GM23338 (cell line): ENCODE data around the gene BATF2. TPM values are rescaled to one million over a fixed set of nuclear protein-coding genes. Genes with fewer than 3 reads are reported as not detected.
A peak's percentile ranks its signal among the peaks of the same experiment; 100 is the strongest.

ENCODE experiments used
- ATAC-seq: fragments of 200-7000 bp; cut with Tn5 transposase; 3 replicates; pipeline ENCODE4 v1.9.1; 2020
- DNase-seq: peaks from one replicate; pipeline ENCODE4 v3.0.0-alpha.2; 2015; ENCODE audit warnings: low spot score
- H2AFZ ChIP-seq: fragments of 200-600 bp; sonication (generic); 2 replicates; pipeline ENCODE4 v1.8.0; 2016; ENCODE audit warnings: antibody characterized with exemption, mild to moderate bottlenecking, moderate library complexity
- H3F3A ChIP-seq: fragments of 200-600 bp; sonication (generic); replicated peaks from 2 replicates; pipeline ENCODE4 v1.8.0; 2017; ENCODE audit warnings: antibody characterized with exemption, mixed run types, low read depth
- H3K27ac ChIP-seq: fragments of 200-600 bp; sonication (generic); 2 replicates; pipeline ENCODE4 v1.6.1; 2016; ENCODE audit warnings: low read depth
- H3K27me3 ChIP-seq: fragments of 200-600 bp; sonication (generic); 2 replicates; pipeline ENCODE4 v1.8.0; 2016; ENCODE audit warnings: mild to moderate bottlenecking, mixed run types, moderate library complexity; ENCODE audit not compliant: insufficient read depth
- H3K36me3 ChIP-seq: fragments of 200-600 bp; sonication (generic); 2 replicates; pipeline ENCODE4 v1.8.0; 2016; ENCODE audit warnings: mild to moderate bottlenecking; ENCODE audit not compliant: insufficient read depth
- H3K4me1 ChIP-seq: fragments of 200-600 bp; sonication (generic); 2 replicates; pipeline ENCODE4 v1.8.0; 2016; ENCODE audit warnings: mild to moderate bottlenecking, moderate library complexity; ENCODE audit not compliant: insufficient read depth
- H3K4me2 ChIP-seq: fragments of 200-600 bp; sonication (generic); 2 replicates; pipeline ENCODE4 v1.7.1; 2017; ENCODE audit warnings: mixed run types
- H3K4me3 ChIP-seq: fragments of 200-600 bp; sonication (generic); 2 replicates; pipeline ENCODE4 v1.6.1; 2016; ENCODE audit warnings: mixed run types
- H3K79me2 ChIP-seq: fragments of 200-600 bp; sonication (generic); replicated peaks from 2 replicates; pipeline ENCODE4 v1.8.0; 2017; ENCODE audit warnings: mild to moderate bottlenecking; ENCODE audit not compliant: insufficient read depth
- H3K9me2 ChIP-seq: fragments of 200-600 bp; sonication (generic); 2 replicates; pipeline ENCODE4 v1.8.0; 2017; ENCODE audit not compliant: insufficient read depth
- H4K20me1 ChIP-seq: fragments of 200-600 bp; sonication (generic); replicated peaks from 2 replicates; pipeline ENCODE4 v1.8.0; 2017; ENCODE audit warnings: mild to moderate bottlenecking; ENCODE audit not compliant: insufficient read depth
- H3K27ac Mint-ChIP-seq: 2 replicates; pipeline ENCODE4 v1.8.0; 2020; ENCODE audit warnings: inconsistent platforms, mild to moderate bottlenecking, moderate library complexity, mixed read lengths
- H3K27me3 Mint-ChIP-seq: 3 replicates; pipeline ENCODE4 v1.8.0; 2022; ENCODE audit warnings: low read depth, mild to moderate bottlenecking, moderate library complexity, mixed read lengths, inconsistent platforms; ENCODE audit not compliant: insufficient read depth, poor library complexity
- H3K36me3 Mint-ChIP-seq: 3 replicates; pipeline ENCODE4 v1.8.0; 2021; ENCODE audit warnings: low read depth, mild to moderate bottlenecking, inconsistent platforms, moderate library complexity, mixed read lengths
- H3K4me1 Mint-ChIP-seq: 3 replicates; pipeline ENCODE4 v1.8.0; 2020; ENCODE audit warnings: mild to moderate bottlenecking, inconsistent platforms, mixed read lengths
- H3K4me3 Mint-ChIP-seq: 3 replicates; pipeline ENCODE4 v1.8.0; 2021; ENCODE audit warnings: moderate library complexity, mild to moderate bottlenecking, inconsistent platforms, mixed read lengths
- H3K9me3 Mint-ChIP-seq: 3 replicates; pipeline ENCODE4 v1.8.0; 2020; ENCODE audit warnings: moderate library complexity, mild to moderate bottlenecking, inconsistent platforms, mixed read lengths
- CREB1 ChIP-seq: fragments of 250-450 bp; sonication (Bioruptor Pico); IDR thresholded peaks from 2 replicates; pipeline ENCODE4 v1.5.0; 2020; ENCODE audit warnings: low read depth, mild to moderate bottlenecking, moderate library complexity
- EZH2 ChIP-seq: fragments of 200-600 bp; sonication (generic); IDR thresholded peaks from one replicate; pipeline ENCODE4 v1.8.0; 2017; ENCODE audit warnings: antibody characterized with exemption, mild to moderate bottlenecking, low read depth; ENCODE audit not compliant: unreplicated experiment
- JUNB ChIP-seq: IDR thresholded peaks from one replicate; pipeline ENCODE4 v1.6.1; 2016; ENCODE audit warnings: antibody characterized with exemption; ENCODE audit not compliant: unreplicated experiment
- POLR2AphosphoS5 ChIP-seq: IDR thresholded peaks from 2 replicates; pipeline ENCODE4 v1.6.1; 2016; ENCODE audit warnings: antibody characterized with exemption, low read depth
- ZNF114 ChIP-seq: fragments of 250-450 bp; sonication (Bioruptor Pico); IDR thresholded peaks from 2 replicates; pipeline ENCODE4 v1.5.0; 2020; ENCODE audit warnings: mild to moderate bottlenecking, moderate library complexity
- ZNF331 ChIP-seq: fragments of 250-450 bp; sonication (Bioruptor Pico); IDR thresholded peaks from 2 replicates; pipeline ENCODE4 v1.5.0; 2020; ENCODE audit warnings: low read depth, mild to moderate bottlenecking, moderate library complexity
- polyA plus RNA-seq: library from polyadenylated mRNA; unstranded; fragments of >200 nt; fragmentation: Nextera tagmentation; extraction: Ambion mirVana; gene quantifications from 2 replicates; pipeline ENCODE4 v1.2.1, GENCODE V29; 2016
- total RNA-seq: library from RNA; depleted of rRNA; stranded (reverse); fragments of >200 nt; shearing (Covaris generic); gene quantifications from 2 replicates; pipeline ENCODE4 v1.2.3, GENCODE V29; 2014
- TF ChIP-seq, protein P1 (sequence below), 2 experiments: fragments of 200-600 bp in 1 of 2; sonication (generic) in 1 of 2; conservative IDR thresholded peaks; 2 replicates each; pipeline versions ENCODE4 v1.5.1 to v1.6.1; 2016 to 2017; ENCODE audit warnings: antibody characterized with exemption in 2 of 2, low read depth in 2 of 2, mild to moderate bottlenecking in 2 of 2, moderate library complexity in 1 of 2
- TF ChIP-seq, protein P2 (sequence below): fragments of 250-450 bp; sonication (Bioruptor Pico); IDR thresholded peaks from 2 replicates; pipeline ENCODE4 v1.5.0; 2020; ENCODE audit warnings: mild to moderate bottlenecking, moderate library complexity

Gene BATF2
- total and polyA plus RNA-seq, 2 experiments from 2014 or later, result 0.53 to 1.6 TPM

DNA sequence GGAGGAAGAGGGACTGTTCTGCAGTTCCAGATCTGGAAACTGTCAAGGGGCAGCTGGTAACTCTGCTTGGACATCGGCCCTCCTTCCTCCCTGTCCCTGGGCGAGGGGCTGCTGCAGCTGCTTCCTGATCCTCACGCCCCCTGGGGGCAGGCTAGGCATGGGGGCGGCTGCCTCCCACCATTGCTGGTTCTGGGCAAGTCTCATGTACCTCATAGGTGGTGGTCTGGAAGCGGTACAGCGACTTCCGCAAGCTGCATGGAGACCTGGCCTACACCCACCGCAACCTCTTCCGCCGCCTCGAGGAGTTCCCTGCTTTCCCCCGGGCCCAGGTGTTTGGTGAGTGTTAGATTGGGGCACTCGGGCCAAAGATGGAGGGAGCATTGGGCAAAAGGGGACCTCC lies 35.4 kb upstream of the BATF2 start:
- no peaks in the 10 kb centered on the region for H3K36me3 Mint-ChIP-seq
- no peak overlapping the region for H3K27ac Mint-ChIP-seq
- Histone ChIP-seq H3K4me3 (no peak overlapping the region), H4K20me1 (no peaks in the 10 kb centered on the region), H3K9me2 (no peaks in the 10 kb centered on the region), H3K36me3 (no peaks in the 10 kb centered on the region), H3F3A (no peaks in the 10 kb centered on the region), H3K4me1 (no peaks in the 10 kb centered on the region; the same call in 1 of the 2 replicates), H3K27me3 (no peaks in the 10 kb centered on the region), H3K4me2 (no peak overlapping the region), H2AFZ (no peak overlapping the region), H3K79me2 (no peaks in the 10 kb centered on the region), H3K27ac (no peak overlapping the region)
- DNase-seq (peak; percentile 46), ATAC-seq (0 out of 3 replicates have a peak, but pooled peaks have one; percentile 8)
- H3K4me3 Mint-ChIP-seq, result no peak overlapping the region
- TF ChIP-seq, protein P1, sequence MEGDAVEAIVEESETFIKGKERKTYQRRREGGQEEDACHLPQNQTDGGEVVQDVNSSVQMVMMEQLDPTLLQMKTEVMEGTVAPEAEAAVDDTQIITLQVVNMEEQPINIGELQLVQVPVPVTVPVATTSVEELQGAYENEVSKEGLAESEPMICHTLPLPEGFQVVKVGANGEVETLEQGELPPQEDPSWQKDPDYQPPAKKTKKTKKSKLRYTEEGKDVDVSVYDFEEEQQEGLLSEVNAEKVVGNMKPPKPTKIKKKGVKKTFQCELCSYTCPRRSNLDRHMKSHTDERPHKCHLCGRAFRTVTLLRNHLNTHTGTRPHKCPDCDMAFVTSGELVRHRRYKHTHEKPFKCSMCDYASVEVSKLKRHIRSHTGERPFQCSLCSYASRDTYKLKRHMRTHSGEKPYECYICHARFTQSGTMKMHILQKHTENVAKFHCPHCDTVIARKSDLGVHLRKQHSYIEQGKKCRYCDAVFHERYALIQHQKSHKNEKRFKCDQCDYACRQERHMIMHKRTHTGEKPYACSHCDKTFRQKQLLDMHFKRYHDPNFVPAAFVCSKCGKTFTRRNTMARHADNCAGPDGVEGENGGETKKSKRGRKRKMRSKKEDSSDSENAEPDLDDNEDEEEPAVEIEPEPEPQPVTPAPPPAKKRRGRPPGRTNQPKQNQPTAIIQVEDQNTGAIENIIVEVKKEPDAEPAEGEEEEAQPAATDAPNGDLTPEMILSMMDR (conservative IDR thresholded peaks at IDR 0.05; ENCODE audit: low read depth in 2 of 2), result peak in 1 of 2 experiments; percentile 50; a peak in 2 of 4 replicates
- no peak for TF ChIP-seq POLR2AphosphoS5
- peaks cover under 1% of the 10 kb centered on the region for H3K27me3 Mint-ChIP-seq
- peaks cover 4% of the 10 kb centered on the region; the same call in 2 of the 3 replicates for H3K4me1 Mint-ChIP-seq
- H3K9me3 Mint-ChIP-seq, result no peaks in the 10 kb centered on the region

- Mint-ChIP-seq H3K4me3 (peak within 1 kb of the TSS; percentile 74), H3K4me1 (peaks cover 8% of the 10 kb centered on the region; the same call in 2 of the 3 replicates), H3K27ac (0 out of 2 replicates have a peak within 1 kb of the TSS, but pooled peaks have one; percentile 63), H3K9me3 (no peaks in the 10 kb centered on the region), H3K27me3 (peaks cover 9% of the 10 kb centered on the region), H3K36me3 (no peaks in the 10 kb centered on the region; the same call in 2 of the 3 replicates)
- no peaks in the 10 kb centered on the region for H4K20me1 ChIP-seq
- no peaks in the 10 kb centered on the region for H3K36me3 ChIP-seq
- ATAC-seq, result peak; percentile 94
- H3K4me1 ChIP-seq, result no peaks in the 10 kb centered on the region; the same call in 1 of the 2 replicates
- H3K4me2 ChIP-seq, result peak within 1 kb of the TSS; percentile 71
- no peaks in the 10 kb centered on the region for H3F3A ChIP-seq
- H3K4me3 ChIP-seq, result peak within 1 kb of the TSS; percentile 55
- peak within 1 kb of the TSS; percentile 30; the same call in 1 of the 2 replicates for H2AFZ ChIP-seq
- no peaks in the 10 kb centered on the region for H3K9me2 ChIP-seq
- no peaks in the 10 kb centered on the region for H3K27me3 ChIP-seq
- H3K79me2 ChIP-seq, result no peaks in the 10 kb centered on the region
- peak; percentile 99 for DNase-seq
- peak; percentile 71 for TF ChIP-seq POLR2AphosphoS5
- no peak for TF ChIP-seq EZH2
- TF ChIP-seq CREB1 (CRISPR knock-in tag), result peak; percentile 28; the same call in 1 of the 2 replicates
- TF ChIP-seq, protein P1 (conservative IDR thresholded peaks at IDR 0.05; ENCODE audit: low read depth in 2 of 2), result peak; percentile 52 to 58
- no peak for TF ChIP-seq ZNF331 (CRISPR knock-in tag)
- TF ChIP-seq JUNB, result peak; percentile 93
- TF ChIP-seq ZNF114 (CRISPR knock-in tag), result no peak
- TF ChIP-seq, protein P2, sequence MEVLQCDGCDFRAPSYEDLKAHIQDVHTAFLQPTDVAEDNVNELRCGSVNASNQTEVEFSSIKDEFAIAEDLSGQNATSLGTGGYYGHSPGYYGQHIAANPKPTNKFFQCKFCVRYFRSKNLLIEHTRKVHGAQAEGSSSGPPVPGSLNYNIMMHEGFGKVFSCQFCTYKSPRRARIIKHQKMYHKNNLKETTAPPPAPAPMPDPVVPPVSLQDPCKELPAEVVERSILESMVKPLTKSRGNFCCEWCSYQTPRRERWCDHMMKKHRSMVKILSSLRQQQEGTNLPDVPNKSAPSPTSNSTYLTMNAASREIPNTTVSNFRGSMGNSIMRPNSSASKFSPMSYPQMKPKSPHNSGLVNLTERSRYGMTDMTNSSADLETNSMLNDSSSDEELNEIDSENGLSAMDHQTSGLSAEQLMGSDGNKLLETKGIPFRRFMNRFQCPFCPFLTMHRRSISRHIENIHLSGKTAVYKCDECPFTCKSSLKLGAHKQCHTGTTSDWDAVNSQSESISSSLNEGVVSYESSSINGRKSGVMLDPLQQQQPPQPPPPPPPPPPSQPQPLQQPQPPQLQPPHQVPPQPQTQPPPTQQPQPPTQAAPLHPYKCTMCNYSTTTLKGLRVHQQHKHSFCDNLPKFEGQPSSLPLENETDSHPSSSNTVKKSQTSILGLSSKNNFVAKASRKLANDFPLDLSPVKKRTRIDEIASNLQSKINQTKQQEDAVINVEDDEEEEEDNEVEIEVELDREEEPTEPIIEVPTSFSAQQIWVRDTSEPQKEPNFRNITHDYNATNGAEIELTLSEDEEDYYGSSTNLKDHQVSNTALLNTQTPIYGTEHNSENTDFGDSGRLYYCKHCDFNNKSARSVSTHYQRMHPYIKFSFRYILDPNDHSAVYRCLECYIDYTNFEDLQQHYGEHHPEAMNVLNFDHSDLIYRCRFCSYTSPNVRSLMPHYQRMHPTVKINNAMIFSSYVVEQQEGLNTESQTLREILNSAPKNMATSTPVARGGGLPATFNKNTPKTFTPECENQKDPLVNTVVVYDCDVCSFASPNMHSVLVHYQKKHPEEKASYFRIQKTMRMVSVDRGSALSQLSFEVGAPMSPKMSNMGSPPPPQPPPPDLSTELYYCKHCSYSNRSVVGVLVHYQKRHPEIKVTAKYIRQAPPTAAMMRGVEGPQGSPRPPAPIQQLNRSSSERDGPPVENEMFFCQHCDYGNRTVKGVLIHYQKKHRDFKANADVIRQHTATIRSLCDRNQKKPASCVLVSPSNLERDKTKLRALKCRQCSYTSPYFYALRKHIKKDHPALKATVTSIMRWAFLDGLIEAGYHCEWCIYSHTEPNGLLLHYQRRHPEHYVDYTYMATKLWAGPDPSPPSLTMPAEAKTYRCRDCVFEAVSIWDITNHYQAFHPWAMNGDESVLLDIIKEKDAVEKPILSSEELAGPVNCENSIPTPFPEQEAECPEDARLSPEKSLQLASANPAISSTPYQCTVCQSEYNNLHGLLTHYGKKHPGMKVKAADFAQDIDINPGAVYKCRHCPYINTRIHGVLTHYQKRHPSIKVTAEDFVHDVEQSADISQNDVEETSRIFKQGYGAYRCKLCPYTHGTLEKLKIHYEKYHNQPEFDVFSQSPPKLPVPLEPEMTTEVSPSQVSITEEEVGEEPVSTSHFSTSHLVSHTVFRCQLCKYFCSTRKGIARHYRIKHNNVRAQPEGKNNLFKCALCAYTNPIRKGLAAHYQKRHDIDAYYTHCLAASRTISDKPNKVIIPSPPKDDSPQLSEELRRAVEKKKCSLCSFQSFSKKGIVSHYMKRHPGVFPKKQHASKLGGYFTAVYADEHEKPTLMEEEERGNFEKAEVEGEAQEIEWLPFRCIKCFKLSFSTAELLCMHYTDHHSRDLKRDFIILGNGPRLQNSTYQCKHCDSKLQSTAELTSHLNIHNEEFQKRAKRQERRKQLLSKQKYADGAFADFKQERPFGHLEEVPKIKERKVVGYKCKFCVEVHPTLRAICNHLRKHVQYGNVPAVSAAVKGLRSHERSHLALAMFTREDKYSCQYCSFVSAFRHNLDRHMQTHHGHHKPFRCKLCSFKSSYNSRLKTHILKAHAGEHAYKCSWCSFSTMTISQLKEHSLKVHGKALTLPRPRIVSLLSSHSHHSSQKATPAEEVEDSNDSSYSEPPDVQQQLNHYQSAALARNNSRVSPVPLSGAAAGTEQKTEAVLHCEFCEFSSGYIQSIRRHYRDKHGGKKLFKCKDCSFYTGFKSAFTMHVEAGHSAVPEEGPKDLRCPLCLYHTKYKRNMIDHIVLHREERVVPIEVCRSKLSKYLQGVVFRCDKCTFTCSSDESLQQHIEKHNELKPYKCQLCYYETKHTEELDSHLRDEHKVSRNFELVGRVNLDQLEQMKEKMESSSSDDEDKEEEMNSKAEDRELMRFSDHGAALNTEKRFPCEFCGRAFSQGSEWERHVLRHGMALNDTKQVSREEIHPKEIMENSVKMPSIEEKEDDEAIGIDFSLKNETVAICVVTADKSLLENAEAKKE (CRISPR knock-in tag), result no peak
- H3K27ac ChIP-seq, result no peak within 1 kb of the TSS
Measured at GRCh38 chr11:65027213-65028067, 30.7 kb upstream of the BATF2 start, which contains the start of gene SNX15. Gene SNX15 (plus strand): TSS chr11:65027439. CDS start chr11:65027538, 99 bp downstream.
